ENCODE results near the gene ARID3B.
"Not testable (repeated sequence)": the region's sequence is repeated elsewhere in the genome, so short reads cannot be mapped to it uniquely, and the experiment has no call there.

ARID3B gene

DNA sequence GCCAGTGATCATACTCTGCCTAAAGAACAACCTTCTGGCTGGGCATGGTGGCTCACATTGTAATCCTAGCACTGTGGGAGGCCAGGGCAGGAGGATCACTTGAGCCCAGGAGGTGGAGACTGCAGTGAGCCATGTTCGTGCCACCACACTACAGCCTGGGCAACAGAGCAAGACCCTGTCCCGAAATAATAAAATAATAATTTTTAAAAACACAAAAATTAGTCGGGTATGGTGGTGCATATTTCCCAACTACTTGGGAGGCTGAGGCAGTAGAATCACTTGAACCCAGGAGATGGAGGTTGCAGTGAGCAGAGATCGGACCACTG lies 34.5 kb upstream of the ARID3B start:
- Histone ChIP-seq H3K4me1 (ENCODE audit: control insufficient read depth, insufficient read depth, low read length, poor library complexity, severe bottlenecking) (no peaks in the 10 kb centered on the region), H3K27me3 (replicated peaks; ENCODE audit: control insufficient read depth, insufficient read depth, low read length, poor library complexity, severe bottlenecking) (no peaks in the 10 kb centered on the region), H3K27ac (ENCODE audit: insufficient read depth, low read length, poor library complexity, severe bottlenecking) (no peak overlapping the region), H3K9me3 (ENCODE audit: control insufficient read depth, low read length) (no peaks in the 10 kb centered on the region), H3K36me3 (ENCODE audit: control insufficient read depth, insufficient read depth, low read length) (peaks cover 7% of the 10 kb centered on the region), H3K4me3 (ENCODE audit: insufficient read depth, low read depth, low read length, poor library complexity, severe bottlenecking) (no peak overlapping the region)
- no peak for DNase-seq

- H3K27me3 ChIP-seq (replicated peaks; ENCODE audit: control insufficient read depth, insufficient read depth, low read length, poor library complexity, severe bottlenecking), result no peaks in the 10 kb centered on the region
- no peak for DNase-seq
- H3K4me3 ChIP-seq (ENCODE audit: insufficient read depth, low read depth, low read length, poor library complexity, severe bottlenecking), result no peak overlapping the region
- no peaks in the 10 kb centered on the region for H3K4me1 ChIP-seq (ENCODE audit: control insufficient read depth, insufficient read depth, low read length, poor library complexity, severe bottlenecking)
- H3K27ac ChIP-seq (ENCODE audit: insufficient read depth, low read length, poor library complexity, severe bottlenecking), result no peak overlapping the region
- H3K36me3 ChIP-seq (ENCODE audit: control insufficient read depth, insufficient read depth, low read length), result no peaks in the 10 kb centered on the region
- H3K9me3 ChIP-seq (ENCODE audit: control insufficient read depth, low read length), result no peaks in the 10 kb centered on the region
These were observed 29.4 kb upstream of the ARID3B start for GRCh38 chr15:74511583-74511982.

- H3K4me3 ChIP-seq (ENCODE audit: insufficient read depth, low read depth, low read length, poor library complexity, severe bottlenecking); H3K9me3 ChIP-seq (ENCODE audit: control insufficient read depth, low read length); DNase-seq; H3K36me3 ChIP-seq (ENCODE audit: control insufficient read depth, insufficient read depth, low read length); H3K4me1 ChIP-seq (ENCODE audit: control insufficient read depth, insufficient read depth, low read length, poor library complexity, severe bottlenecking); H3K27ac ChIP-seq (ENCODE audit: insufficient read depth, low read length, poor library complexity, severe bottlenecking); H3K27me3 ChIP-seq (replicated peaks; ENCODE audit: control insufficient read depth, insufficient read depth, low read length, poor library complexity, severe bottlenecking): not testable (repeated sequence)
These were observed 27.0 kb upstream of the ARID3B start for GRCh38 chr15:74514059-74514458.

DNA sequence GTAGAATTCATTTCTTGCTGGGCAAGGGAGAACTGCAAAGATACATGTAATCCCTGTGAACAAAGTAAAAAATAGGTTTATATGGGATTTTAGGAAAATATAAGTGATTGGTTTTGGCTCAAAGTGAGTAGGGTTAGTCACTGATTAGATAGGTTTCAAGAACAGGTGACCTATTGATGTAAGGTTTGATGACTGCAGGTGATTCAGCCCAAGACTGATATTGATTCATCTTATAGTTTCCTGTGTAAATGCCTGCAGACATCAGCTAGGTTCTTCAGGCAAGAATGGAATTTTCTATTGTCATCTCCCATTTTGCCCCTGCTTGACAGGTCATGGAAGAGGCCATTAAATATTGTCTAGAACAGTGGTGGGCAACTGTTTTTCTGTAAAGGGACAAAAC lies 23.9 kb upstream of the ARID3B start:
- H3K36me3 ChIP-seq (ENCODE audit: control insufficient read depth, insufficient read depth, low read length), result no peaks in the 10 kb centered on the region
- no peak overlapping the region for H3K4me3 ChIP-seq (ENCODE audit: insufficient read depth, low read depth, low read length, poor library complexity, severe bottlenecking)
- no peaks in the 10 kb centered on the region for H3K27me3 ChIP-seq (replicated peaks; ENCODE audit: control insufficient read depth, insufficient read depth, low read length, poor library complexity, severe bottlenecking)
- H3K9me3 ChIP-seq (ENCODE audit: control insufficient read depth, low read length), result no peaks in the 10 kb centered on the region
- no peak overlapping the region for H3K27ac ChIP-seq (ENCODE audit: insufficient read depth, low read length, poor library complexity, severe bottlenecking)
- no peak for DNase-seq
- H3K4me1 ChIP-seq (ENCODE audit: control insufficient read depth, insufficient read depth, low read length, poor library complexity, severe bottlenecking), result no peaks in the 10 kb centered on the region

- DNase-seq, result no peak
- no peaks in the 10 kb centered on the region for H3K4me1 ChIP-seq (ENCODE audit: control insufficient read depth, insufficient read depth, low read length, poor library complexity, severe bottlenecking)
- no peaks in the 10 kb centered on the region for H3K27me3 ChIP-seq (replicated peaks; ENCODE audit: control insufficient read depth, insufficient read depth, low read length, poor library complexity, severe bottlenecking)
- H3K27ac ChIP-seq (ENCODE audit: insufficient read depth, low read length, poor library complexity, severe bottlenecking), result no peak overlapping the region
- no peak overlapping the region for H3K4me3 ChIP-seq (ENCODE audit: insufficient read depth, low read depth, low read length, poor library complexity, severe bottlenecking)
- no peaks in the 10 kb centered on the region for H3K36me3 ChIP-seq (ENCODE audit: control insufficient read depth, insufficient read depth, low read length)
- no peaks in the 10 kb centered on the region for H3K9me3 ChIP-seq (ENCODE audit: control insufficient read depth, low read length)
These were observed 21.7 kb upstream of the ARID3B start for GRCh38 chr15:74519311-74519710.

- H3K36me3 ChIP-seq (ENCODE audit: control insufficient read depth, insufficient read depth, low read length), result no peaks in the 10 kb centered on the region
- H3K9me3 ChIP-seq (ENCODE audit: control insufficient read depth, low read length), result no peaks in the 10 kb centered on the region
- no peaks in the 10 kb centered on the region for H3K27me3 ChIP-seq (replicated peaks; ENCODE audit: control insufficient read depth, insufficient read depth, low read length, poor library complexity, severe bottlenecking)
These were observed 20.6 kb upstream of the ARID3B start for GRCh38 chr15:74520407-74520806.

DNA sequence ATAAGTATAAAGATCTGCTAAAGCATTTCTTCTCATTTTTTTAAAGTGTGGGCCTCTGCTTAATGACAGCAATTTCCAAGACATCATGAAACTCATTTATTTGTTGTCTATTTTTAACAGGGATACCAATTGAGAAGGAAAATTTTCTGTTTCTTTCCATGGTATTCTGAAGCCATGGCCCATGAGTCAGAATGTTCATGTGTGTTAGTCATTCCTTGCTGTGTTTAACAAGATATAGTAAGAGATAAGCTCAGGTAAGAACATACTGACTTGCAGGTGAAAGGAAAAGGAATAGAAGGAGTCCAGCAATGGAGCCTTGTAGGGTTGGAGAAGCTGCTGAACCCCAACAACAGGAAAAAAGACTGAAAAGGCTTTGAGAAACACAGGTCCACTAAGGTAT lies 17.0 kb upstream of the ARID3B start:
- DNase-seq, result no peak
- Histone ChIP-seq H3K27ac (ENCODE audit: insufficient read depth, low read length, poor library complexity, severe bottlenecking) (no peak overlapping the region), H3K9me3 (ENCODE audit: control insufficient read depth, low read length) (no peaks in the 10 kb centered on the region), H3K4me3 (ENCODE audit: insufficient read depth, low read depth, low read length, poor library complexity, severe bottlenecking) (no peak overlapping the region), H3K27me3 (replicated peaks; ENCODE audit: control insufficient read depth, insufficient read depth, low read length, poor library complexity, severe bottlenecking) (no peaks in the 10 kb centered on the region), H3K4me1 (ENCODE audit: control insufficient read depth, insufficient read depth, low read length, poor library complexity, severe bottlenecking) (no peaks in the 10 kb centered on the region), H3K36me3 (ENCODE audit: control insufficient read depth, insufficient read depth, low read length) (no peaks in the 10 kb centered on the region)

More at GRCh38 chr15:74520407-74520806, 20.6 kb upstream of the ARID3B start:
- Histone ChIP-seq H3K27ac (ENCODE audit: insufficient read depth, low read length, poor library complexity, severe bottlenecking) (no peak overlapping the region), H3K4me1 (ENCODE audit: control insufficient read depth, insufficient read depth, low read length, poor library complexity, severe bottlenecking) (no peaks in the 10 kb centered on the region), H3K4me3 (ENCODE audit: insufficient read depth, low read depth, low read length, poor library complexity, severe bottlenecking) (no peak overlapping the region)
- DNase-seq, result no peak

DNA sequence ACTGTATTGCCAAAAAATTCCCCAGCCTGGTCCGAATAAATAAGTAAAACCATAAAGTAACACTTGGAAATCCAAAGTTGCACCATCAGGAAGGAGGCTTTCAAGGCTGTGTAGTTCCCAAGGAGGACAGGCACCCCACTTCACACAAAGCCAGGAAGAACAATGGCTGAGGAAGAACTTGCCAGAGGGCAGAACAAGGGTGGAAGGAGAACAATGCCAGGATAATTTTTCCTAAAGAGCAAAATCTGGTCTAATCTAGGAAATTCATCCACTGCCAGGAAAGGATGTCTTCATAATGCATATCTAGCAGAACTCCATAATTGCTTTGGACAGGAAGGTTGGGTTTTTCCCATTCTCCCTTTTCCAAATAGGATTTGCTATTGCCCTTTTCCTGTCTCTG lies 15.7 kb upstream of the ARID3B start:
- no peaks in the 10 kb centered on the region for H3K27me3 ChIP-seq (replicated peaks; ENCODE audit: control insufficient read depth, insufficient read depth, low read length, poor library complexity, severe bottlenecking)
- no peak overlapping the region for H3K27ac ChIP-seq (ENCODE audit: insufficient read depth, low read length, poor library complexity, severe bottlenecking)
- no peak overlapping the region for H3K4me3 ChIP-seq (ENCODE audit: insufficient read depth, low read depth, low read length, poor library complexity, severe bottlenecking)
- H3K4me1 ChIP-seq (ENCODE audit: control insufficient read depth, insufficient read depth, low read length, poor library complexity, severe bottlenecking), result no peaks in the 10 kb centered on the region
- no peak for DNase-seq
- no peaks in the 10 kb centered on the region for H3K36me3 ChIP-seq (ENCODE audit: control insufficient read depth, insufficient read depth, low read length)
- H3K9me3 ChIP-seq (ENCODE audit: control insufficient read depth, low read length), result no peaks in the 10 kb centered on the region

DNA sequence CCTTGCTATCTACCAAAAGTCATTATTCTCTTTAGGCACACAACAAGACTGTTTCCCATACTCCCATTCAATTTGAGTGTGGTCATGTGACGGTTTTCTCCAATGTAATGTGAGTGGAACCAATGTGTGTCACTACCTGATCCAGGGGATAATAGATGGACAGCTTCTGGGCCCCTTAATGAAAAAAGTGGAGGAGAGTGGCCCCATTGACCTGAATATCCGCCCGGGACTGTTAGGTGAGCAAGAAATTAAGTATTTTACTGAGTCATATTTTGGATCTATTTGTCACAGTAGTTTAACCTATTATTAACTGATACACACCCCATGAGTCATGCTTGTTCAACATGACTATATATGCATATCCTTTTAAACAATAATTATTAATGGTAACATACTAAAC lies 15.1 kb upstream of the ARID3B start:
- no peak for DNase-seq
- H3K4me3 ChIP-seq (ENCODE audit: insufficient read depth, low read depth, low read length, poor library complexity, severe bottlenecking), result no peak overlapping the region
- H3K27ac ChIP-seq (ENCODE audit: insufficient read depth, low read length, poor library complexity, severe bottlenecking), result no peak overlapping the region
- no peaks in the 10 kb centered on the region for H3K9me3 ChIP-seq (ENCODE audit: control insufficient read depth, low read length)
- no peaks in the 10 kb centered on the region for H3K27me3 ChIP-seq (replicated peaks; ENCODE audit: control insufficient read depth, insufficient read depth, low read length, poor library complexity, severe bottlenecking)
- no peaks in the 10 kb centered on the region for H3K4me1 ChIP-seq (ENCODE audit: control insufficient read depth, insufficient read depth, low read length, poor library complexity, severe bottlenecking)
- no peaks in the 10 kb centered on the region for H3K36me3 ChIP-seq (ENCODE audit: control insufficient read depth, insufficient read depth, low read length)

GRCh38 chr15:74528876-74529275 lies 12.1 kb upstream of the ARID3B start:
- Histone ChIP-seq H3K9me3 (ENCODE audit: control insufficient read depth, low read length) (no peaks in the 10 kb centered on the region), H3K4me3 (ENCODE audit: insufficient read depth, low read depth, low read length, poor library complexity, severe bottlenecking) (no peak overlapping the region), H3K4me1 (ENCODE audit: control insufficient read depth, insufficient read depth, low read length, poor library complexity, severe bottlenecking) (no peaks in the 10 kb centered on the region), H3K27ac (ENCODE audit: insufficient read depth, low read length, poor library complexity, severe bottlenecking) (no peak overlapping the region), H3K36me3 (ENCODE audit: control insufficient read depth, insufficient read depth, low read length) (no peaks in the 10 kb centered on the region), H3K27me3 (replicated peaks; ENCODE audit: control insufficient read depth, insufficient read depth, low read length, poor library complexity, severe bottlenecking) (no peaks in the 10 kb centered on the region)
- no peak for DNase-seq

- H3K4me1 ChIP-seq (ENCODE audit: control insufficient read depth, insufficient read depth, low read length, poor library complexity, severe bottlenecking), result no peaks in the 10 kb centered on the region
- H3K4me3 ChIP-seq (ENCODE audit: insufficient read depth, low read depth, low read length, poor library complexity, severe bottlenecking), result no peak overlapping the region
- no peak for DNase-seq
- no peak overlapping the region for H3K27ac ChIP-seq (ENCODE audit: insufficient read depth, low read length, poor library complexity, severe bottlenecking)
- no peaks in the 10 kb centered on the region for H3K27me3 ChIP-seq (replicated peaks; ENCODE audit: control insufficient read depth, insufficient read depth, low read length, poor library complexity, severe bottlenecking)
- no peaks in the 10 kb centered on the region for H3K36me3 ChIP-seq (ENCODE audit: control insufficient read depth, insufficient read depth, low read length)
- H3K9me3 ChIP-seq (ENCODE audit: control insufficient read depth, low read length), result no peaks in the 10 kb centered on the region
These were observed 11.1 kb upstream of the ARID3B start for GRCh38 chr15:74529921-74530320.
